GM12875 (cell line): ENCODE measurements around the gene ANKLE1.

Experiments used
- H3K4me3 ChIP-seq: one replicate; pipeline ENCODE4 v1.5.1; 2011; ENCODE audit warnings: low read depth, low read length, control low read depth
- TF ChIP-seq, protein P1 (sequence below): IDR thresholded peaks from 2 replicates; pipeline ENCODE4 v1.5.1; 2011; ENCODE audit warnings: low read depth, mild to moderate bottlenecking, control low read depth, inconsistent platforms, low read length, moderate library complexity, borderline replicate concordance; ENCODE audit not compliant: insufficient read depth

ANKLE1 gene

DNA sequence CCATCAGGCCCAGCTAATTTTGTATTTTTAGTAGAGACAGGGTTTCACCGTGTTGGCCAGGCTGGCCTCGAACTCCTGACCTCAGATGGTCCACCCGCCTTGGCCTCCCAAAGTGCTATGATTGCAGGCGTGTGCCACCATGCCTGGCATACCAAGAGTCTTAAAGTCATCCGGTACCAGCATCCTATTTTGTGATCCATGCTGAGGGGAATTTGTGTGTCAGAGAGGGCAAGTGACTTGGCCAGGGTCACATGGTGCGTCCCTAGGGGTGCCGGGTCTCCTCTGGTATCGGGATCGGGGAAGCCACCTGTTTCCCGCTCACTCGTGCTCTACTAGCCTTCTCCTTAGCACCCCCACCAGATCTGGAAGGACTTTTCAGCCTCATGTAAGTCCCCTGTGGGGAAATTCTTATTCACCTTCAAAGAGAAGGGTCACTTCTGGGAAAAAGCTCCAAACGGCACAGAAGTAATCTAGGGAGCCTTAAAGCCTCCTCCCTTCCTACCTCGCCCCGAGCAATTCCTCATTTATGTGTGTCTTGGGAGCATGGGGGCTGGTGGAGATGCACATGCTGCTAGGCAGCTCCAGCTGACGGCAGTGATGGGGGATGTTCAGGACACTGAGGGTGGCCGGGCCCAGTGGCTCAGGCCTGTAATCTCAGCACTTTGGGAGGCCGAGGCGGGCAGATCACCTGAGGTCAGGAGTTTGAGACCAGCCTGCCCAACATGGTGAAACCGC, 6.1 kb upstream of the ANKLE1 start:
- H3K4me3 ChIP-seq, result no peak overlapping the region
- TF ChIP-seq, protein P1, sequence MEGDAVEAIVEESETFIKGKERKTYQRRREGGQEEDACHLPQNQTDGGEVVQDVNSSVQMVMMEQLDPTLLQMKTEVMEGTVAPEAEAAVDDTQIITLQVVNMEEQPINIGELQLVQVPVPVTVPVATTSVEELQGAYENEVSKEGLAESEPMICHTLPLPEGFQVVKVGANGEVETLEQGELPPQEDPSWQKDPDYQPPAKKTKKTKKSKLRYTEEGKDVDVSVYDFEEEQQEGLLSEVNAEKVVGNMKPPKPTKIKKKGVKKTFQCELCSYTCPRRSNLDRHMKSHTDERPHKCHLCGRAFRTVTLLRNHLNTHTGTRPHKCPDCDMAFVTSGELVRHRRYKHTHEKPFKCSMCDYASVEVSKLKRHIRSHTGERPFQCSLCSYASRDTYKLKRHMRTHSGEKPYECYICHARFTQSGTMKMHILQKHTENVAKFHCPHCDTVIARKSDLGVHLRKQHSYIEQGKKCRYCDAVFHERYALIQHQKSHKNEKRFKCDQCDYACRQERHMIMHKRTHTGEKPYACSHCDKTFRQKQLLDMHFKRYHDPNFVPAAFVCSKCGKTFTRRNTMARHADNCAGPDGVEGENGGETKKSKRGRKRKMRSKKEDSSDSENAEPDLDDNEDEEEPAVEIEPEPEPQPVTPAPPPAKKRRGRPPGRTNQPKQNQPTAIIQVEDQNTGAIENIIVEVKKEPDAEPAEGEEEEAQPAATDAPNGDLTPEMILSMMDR, result no peak

DNA sequence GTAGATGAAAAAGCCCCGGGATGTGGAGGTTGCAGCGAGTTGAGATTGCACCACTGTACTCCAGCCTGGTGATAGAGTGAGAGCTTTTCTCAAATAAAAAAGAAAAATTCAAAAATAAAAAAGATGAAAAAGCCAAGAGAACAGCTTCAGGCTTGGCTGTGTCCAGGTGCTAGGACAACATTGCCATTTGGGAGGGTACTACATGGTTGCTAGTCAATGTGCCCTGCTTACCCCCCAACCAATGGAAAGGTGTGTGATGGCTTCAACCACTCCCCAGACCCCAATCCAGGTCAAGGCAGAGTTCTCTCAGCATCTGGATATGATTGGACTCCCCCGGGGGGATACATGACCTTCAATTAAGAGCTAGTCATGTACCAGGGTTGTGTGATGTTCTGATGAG, 2.3 kb upstream of the ANKLE1 start:
- TF ChIP-seq, protein P1, result no peak

DNA sequence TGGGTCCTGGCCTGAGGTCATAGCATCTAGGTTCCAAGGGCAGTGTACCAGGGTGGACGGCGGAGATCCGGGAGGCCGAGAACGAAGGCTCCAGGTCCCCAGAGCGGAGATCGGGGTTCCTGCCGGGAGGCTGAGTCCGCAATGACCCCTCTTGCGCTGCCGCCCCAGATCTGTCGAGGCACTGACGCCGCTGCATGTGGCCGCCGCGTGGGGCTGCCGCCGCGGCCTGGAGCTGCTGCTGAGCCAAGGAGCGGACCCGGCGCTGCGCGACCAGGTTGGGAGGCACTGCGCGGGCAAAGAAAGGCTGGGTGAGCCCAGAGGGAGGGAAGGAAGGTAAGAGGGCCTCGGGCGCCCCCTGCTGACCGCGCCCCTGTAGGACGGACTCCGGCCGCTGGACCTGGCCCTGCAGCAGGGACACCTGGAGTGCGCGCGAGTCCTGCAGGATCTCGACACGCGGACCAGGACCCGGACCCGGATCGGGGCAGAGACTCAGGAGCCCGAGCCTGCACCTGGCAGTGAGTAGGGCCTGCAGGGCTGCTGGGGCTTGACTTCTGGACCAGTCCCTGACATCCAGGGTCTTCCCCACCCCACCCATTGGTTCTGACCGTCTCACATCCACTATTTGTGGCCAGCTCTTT, 906 bp downstream of the ANKLE1 start:
- TF ChIP-seq, protein P1, result peak; percentile 94
- peak overlapping the region; percentile 70 for H3K4me3 ChIP-seq

More for the DNA sequence above, 2.3 kb upstream of the ANKLE1 start:
- no peak overlapping the region for H3K4me3 ChIP-seq

DNA sequence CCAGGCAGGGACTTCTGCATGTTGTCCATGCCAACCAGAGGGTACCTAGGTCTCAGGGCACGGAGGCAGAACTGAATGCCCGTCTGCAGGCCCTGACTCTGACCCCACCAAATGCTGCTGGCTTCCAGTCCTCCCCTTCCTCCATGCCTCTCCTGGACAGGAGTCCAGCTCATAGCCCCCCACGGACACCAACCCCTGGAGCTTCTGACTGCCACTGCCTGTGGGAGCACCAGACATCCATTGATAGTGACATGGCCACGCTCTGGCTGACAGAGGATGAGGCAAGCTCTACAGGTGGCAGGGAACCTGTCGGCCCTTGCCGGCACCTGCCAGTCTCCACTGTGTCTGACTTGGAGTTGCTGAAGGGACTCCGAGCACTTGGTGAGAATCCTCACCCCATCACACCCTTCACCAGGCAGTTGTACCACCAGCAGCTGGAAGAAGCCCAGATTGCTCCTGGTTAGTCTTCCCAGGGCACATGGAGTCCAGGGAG, 1.8 kb downstream of the ANKLE1 start:
- no peak overlapping the region for H3K4me3 ChIP-seq
- TF ChIP-seq, protein P1, result no peak

DNA sequence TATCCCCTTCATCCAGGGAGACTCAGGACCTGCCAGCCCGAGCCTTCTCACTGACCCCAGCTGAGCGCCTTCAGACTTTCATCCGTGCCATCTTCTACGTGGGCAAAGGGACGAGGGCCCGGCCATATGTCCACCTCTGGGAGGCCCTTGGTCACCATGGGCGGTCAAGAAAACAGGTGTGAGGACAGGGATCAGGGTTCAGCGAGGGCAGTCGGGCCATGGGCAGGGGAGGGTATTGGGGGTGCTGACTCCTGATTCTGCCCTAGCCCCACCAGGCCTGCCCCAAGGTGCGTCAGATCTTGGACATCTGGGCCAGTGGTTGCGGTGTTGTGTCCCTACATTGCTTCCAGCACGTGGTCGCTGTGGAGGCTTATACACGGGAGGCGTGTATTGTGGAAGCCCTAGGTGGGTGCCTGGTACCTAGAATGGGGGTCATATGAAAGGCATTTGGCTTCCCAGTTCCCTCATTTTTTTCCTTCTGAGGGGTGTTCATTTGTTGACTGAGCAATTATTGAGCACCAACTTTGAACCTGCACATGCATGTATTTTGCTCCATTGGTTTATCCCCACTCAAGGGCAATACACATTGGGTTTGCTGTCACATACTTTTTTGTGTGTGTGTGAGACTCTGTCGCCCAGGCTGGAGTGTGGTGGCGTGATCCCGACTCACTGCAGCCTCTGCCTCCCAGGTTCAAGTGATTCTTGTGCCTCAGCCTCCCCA, 3.9 kb downstream of the ANKLE1 start:
- H3K4me3 ChIP-seq, result no peak overlapping the region
- TF ChIP-seq, protein P1, result no peak

DNA sequence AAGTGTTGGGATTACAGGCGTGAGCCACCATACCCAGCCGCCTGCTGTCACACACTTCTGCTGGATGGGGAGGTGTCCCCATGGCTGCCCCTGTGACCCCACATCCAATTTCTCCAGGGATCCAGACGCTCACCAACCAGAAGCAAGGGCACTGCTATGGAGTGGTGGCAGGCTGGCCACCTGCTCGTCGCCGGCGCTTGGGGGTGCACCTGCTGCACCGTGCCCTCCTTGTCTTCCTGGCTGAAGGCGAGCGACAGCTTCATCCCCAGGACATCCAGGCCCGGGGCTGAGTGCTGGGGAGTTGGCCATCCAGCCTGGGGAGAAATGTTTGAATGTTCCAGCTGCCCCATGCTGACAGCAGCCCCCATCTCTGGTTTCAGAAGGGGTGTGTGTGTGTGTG, 4.6 kb downstream of the ANKLE1 start:
- TF ChIP-seq, protein P1, result no peak

DNA sequence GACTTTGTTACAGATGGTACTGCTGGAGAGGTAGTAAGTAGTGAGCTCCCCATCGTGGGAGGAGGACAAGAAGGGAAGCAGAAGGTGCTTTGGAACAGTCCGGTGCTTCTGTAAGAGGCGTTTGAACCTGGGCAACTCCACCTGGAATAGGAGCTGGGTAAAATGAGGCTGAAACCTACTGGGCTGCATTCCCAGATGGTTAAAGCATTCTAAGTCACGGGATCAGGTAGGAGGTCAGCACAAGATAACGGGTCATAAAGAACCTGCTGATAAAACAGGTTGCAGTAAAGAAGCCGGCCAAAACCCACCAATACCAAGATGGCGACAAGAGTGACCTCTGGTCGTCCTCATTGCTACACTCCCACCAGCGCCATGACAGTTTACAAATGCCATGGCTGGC, 5.1 kb downstream of the ANKLE1 start:
- TF ChIP-seq, protein P1, result no peak
- H3K4me3 ChIP-seq, result no peak overlapping the region

More for the DNA sequence above, 4.6 kb downstream of the ANKLE1 start:
- no peak overlapping the region for H3K4me3 ChIP-seq
